HepG2 (cell line): ENCODE results near the gene ZMIZ1. TPM values are rescaled to one million over a fixed set of nuclear protein-coding genes. Genes with fewer than 3 reads are reported as not detected.

Experiments
- AGO2 ChIP-seq: fragments of 200-400 bp; formaldehyde crosslinking; optimal IDR thresholded peaks from 2 replicates; pipeline ENCODE3; 2017; ENCODE audit warnings: mild to moderate bottlenecking, low read depth, low read length, moderate library complexity
- CBX2 ChIP-seq, 2 experiments: fragments of 200-600 bp in 1 of 2; sonication (generic); formaldehyde crosslinking in 1 of 2; IDR thresholded peaks; 2 replicates each; pipeline versions ENCODE4 v1.7.0 to v1.8.1; 2018 to 2022; ENCODE audit warnings: low read depth in 2 of 2, low read length in 1 of 2, mild to moderate bottlenecking in 1 of 2, missing genetic modification reagents in 1 of 2
- EEA1 ChIP-seq: sonication (generic); formaldehyde crosslinking; IDR thresholded peaks from 2 replicates; pipeline ENCODE4 v1.5.1; 2020; ENCODE audit warnings: mild to moderate bottlenecking, missing genetic modification reagents, borderline replicate concordance
- HNRNPLL ChIP-seq: fragments of 200-400 bp; formaldehyde crosslinking; IDR thresholded peaks from 2 replicates; pipeline ENCODE4 v1.6.1; 2017; ENCODE audit warnings: mild to moderate bottlenecking, low read depth, low read length; ENCODE audit not compliant: poor library complexity, severe bottlenecking
- HOXA9 ChIP-seq: sonication (generic); formaldehyde crosslinking; IDR thresholded peaks from 2 replicates; pipeline ENCODE4 v1.8.1; 2022; ENCODE audit warnings: missing genetic modification reagents, mild to moderate bottlenecking, moderate library complexity, borderline replicate concordance
- PHF21A ChIP-seq: sonication (generic); formaldehyde crosslinking; IDR thresholded peaks from 2 replicates; pipeline ENCODE4 v1.5.0; 2020; ENCODE audit warnings: mild to moderate bottlenecking, missing genetic modification reagents
- RFXANK ChIP-seq: IDR thresholded peaks from 2 replicates; pipeline ENCODE4 v1.6.1; 2016
- STAG1 ChIP-seq: sonication (generic); formaldehyde crosslinking; IDR thresholded peaks from 2 replicates; pipeline ENCODE4 v1.4.0; 2020; ENCODE audit warnings: missing genetic modification reagents
- TBX2 ChIP-seq: sonication (generic); formaldehyde crosslinking; IDR thresholded peaks from 2 replicates; pipeline ENCODE4 v1.5.0; 2020; ENCODE audit warnings: missing genetic modification reagents, mild to moderate bottlenecking, borderline replicate concordance
- XRCC5 ChIP-seq: fragments of 200-400 bp; formaldehyde crosslinking; optimal IDR thresholded peaks from 2 replicates; pipeline ENCODE3; 2017; ENCODE audit warnings: mild to moderate bottlenecking, low read length
- ZBTB21 ChIP-seq: sonication (generic); formaldehyde crosslinking; IDR thresholded peaks from 2 replicates; pipeline ENCODE4 v1.4.0; 2020; ENCODE audit warnings: missing genetic modification reagents
- ZNF432 ChIP-seq: sonication (generic); formaldehyde crosslinking; IDR thresholded peaks from 2 replicates; pipeline ENCODE4 v1.5.0; 2020; ENCODE audit warnings: missing genetic modification reagents, mild to moderate bottlenecking, borderline replicate concordance
- ZNF562 ChIP-seq: sonication (generic); formaldehyde crosslinking; IDR thresholded peaks from 2 replicates; pipeline ENCODE4 v1.8.0; 2022; ENCODE audit warnings: missing genetic modification reagents, borderline replicate concordance
- ZNF569 ChIP-seq: sonication (generic); formaldehyde crosslinking; IDR thresholded peaks from 2 replicates; pipeline ENCODE4 v1.5.0; 2020; ENCODE audit warnings: mild to moderate bottlenecking, missing genetic modification reagents, moderate library complexity, borderline replicate concordance
- ZSCAN31 ChIP-seq: sonication (generic); formaldehyde crosslinking; IDR thresholded peaks from 2 replicates; pipeline ENCODE4 v1.5.0; 2020; ENCODE audit warnings: low read depth, mild to moderate bottlenecking, missing genetic modification reagents
- polyA plus RNA-seq, 8 experiments: library from polyadenylated mRNA; depleted of rRNA in 3 of 8; stranded (reverse) in 7 of 8; unstranded in 1 of 8; fragments of >200 nt; fragmentation: Illumina TruSeq in 4 of 8; extraction: Trizol in 4 of 8; gene quantifications; 2 replicates each; pipeline versions ENCODE4 v1.2.1 to v1.2.3, GENCODE V29; 2011 to 2016; ENCODE audit warnings: low read depth in 4 of 8, missing spikeins in 1 of 8, mixed read lengths in 1 of 8; ENCODE audit not compliant: insufficient read depth in 1 of 8
- total RNA-seq, 5 experiments: library from RNA; depleted of rRNA; stranded (reverse); fragments of >200 nt; fragmentation: Illumina TruSeq; extraction: Trizol; gene quantifications; 2 replicates each; pipeline ENCODE4 v1.2.3, GENCODE V29; 2016; ENCODE audit warnings: low read depth in 1 of 5
- TF ChIP-seq, protein P1 (sequence below): sonication (generic); formaldehyde crosslinking; IDR thresholded peaks from 2 replicates; pipeline ENCODE4 v1.4.0; 2020; ENCODE audit warnings: missing genetic modification reagents
- TF ChIP-seq, protein P2 (sequence below), 2 experiments: fragments of 450-650 bp in 1 of 2; sonication (generic) in 1 of 2; formaldehyde crosslinking in 1 of 2; IDR thresholded peaks; 2 replicates each; pipeline versions ENCODE4 v1.6.1 to v1.8.0; 2016 to 2022; ENCODE audit warnings: antibody characterized with exemption in 1 of 2, mild to moderate bottlenecking in 1 of 2, missing genetic modification reagents in 1 of 2
- TF ChIP-seq, protein P3 (sequence below): sonication (generic); formaldehyde crosslinking; IDR thresholded peaks from 2 replicates; pipeline ENCODE4 v1.4.0; 2020; ENCODE audit warnings: mild to moderate bottlenecking, missing genetic modification reagents

ZMIZ1 gene
- total and polyA plus RNA-seq, 2 of the 13 experiments (the other 11 are each of a cell fraction or from before 2014, with no cell fraction given) = 5.3 to 10.2 TPM

DNA sequence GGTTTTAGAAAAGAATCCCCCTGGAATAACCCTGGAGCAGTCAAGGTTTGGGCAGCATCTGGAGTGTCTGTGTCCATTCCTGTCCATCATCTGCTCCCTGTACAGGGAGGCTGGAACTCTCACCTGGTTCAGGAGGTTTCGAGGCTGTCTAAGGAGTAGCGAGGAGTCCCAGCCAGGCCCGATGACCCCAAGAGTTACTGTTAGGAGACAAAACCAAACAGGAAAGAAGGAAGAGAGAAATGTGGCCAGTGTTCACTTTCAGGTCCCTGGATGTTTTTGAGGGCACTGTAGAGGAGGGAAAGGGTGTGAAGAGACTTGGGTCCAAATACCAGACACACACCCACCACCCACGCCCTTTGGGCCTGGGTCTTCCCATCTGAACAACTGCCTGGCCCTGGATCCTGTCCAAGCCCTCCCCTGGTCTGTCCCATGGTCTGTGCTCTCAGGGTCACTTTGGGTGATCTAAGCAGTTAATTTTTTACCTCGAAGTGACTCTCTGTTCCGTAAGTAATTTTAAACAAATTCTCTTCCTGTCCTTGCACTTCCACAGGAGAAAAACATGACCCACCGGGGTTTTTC is 117.1 kb downstream of the ZMIZ1 start (continued):
- TF ChIP-seq, protein P1, sequence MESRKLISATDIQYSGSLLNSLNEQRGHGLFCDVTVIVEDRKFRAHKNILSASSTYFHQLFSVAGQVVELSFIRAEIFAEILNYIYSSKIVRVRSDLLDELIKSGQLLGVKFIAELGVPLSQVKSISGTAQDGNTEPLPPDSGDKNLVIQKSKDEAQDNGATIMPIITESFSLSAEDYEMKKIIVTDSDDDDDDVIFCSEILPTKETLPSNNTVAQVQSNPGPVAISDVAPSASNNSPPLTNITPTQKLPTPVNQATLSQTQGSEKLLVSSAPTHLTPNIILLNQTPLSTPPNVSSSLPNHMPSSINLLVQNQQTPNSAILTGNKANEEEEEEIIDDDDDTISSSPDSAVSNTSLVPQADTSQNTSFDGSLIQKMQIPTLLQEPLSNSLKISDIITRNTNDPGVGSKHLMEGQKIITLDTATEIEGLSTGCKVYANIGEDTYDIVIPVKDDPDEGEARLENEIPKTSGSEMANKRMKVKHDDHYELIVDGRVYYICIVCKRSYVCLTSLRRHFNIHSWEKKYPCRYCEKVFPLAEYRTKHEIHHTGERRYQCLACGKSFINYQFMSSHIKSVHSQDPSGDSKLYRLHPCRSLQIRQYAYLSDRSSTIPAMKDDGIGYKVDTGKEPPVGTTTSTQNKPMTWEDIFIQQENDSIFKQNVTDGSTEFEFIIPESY (CRISPR knock-in tag) = no peak
- TF ChIP-seq XRCC5 (no peak), ZNF432 (no peak), EEA1 (no peak), ZSCAN31 (CRISPR knock-in tag) (no peak), TBX2 (CRISPR knock-in tag) (peak; percentile 47; the same call in 1 of the 2 replicates), PHF21A (CRISPR knock-in tag) (no peak; the same call in none of the 2 replicates), STAG1 (CRISPR knock-in tag) (no peak), AGO2 (no peak), RFXANK (CRISPR knock-in tag) (no peak), ZBTB21 (CRISPR knock-in tag) (no peak), ZNF569 (CRISPR knock-in tag) (no peak), ZNF562 (no peak), CBX2 (IDR thresholded peaks at IDR 0.05; ENCODE audit: low read depth, low read length) (no peak), CBX2 (CRISPR knock-in tag; IDR thresholded peaks at IDR 0.05; ENCODE audit: low read depth) (no peak), HNRNPLL (no peak), HOXA9 (CRISPR knock-in tag) (no peak)
- TF ChIP-seq, protein P2, sequence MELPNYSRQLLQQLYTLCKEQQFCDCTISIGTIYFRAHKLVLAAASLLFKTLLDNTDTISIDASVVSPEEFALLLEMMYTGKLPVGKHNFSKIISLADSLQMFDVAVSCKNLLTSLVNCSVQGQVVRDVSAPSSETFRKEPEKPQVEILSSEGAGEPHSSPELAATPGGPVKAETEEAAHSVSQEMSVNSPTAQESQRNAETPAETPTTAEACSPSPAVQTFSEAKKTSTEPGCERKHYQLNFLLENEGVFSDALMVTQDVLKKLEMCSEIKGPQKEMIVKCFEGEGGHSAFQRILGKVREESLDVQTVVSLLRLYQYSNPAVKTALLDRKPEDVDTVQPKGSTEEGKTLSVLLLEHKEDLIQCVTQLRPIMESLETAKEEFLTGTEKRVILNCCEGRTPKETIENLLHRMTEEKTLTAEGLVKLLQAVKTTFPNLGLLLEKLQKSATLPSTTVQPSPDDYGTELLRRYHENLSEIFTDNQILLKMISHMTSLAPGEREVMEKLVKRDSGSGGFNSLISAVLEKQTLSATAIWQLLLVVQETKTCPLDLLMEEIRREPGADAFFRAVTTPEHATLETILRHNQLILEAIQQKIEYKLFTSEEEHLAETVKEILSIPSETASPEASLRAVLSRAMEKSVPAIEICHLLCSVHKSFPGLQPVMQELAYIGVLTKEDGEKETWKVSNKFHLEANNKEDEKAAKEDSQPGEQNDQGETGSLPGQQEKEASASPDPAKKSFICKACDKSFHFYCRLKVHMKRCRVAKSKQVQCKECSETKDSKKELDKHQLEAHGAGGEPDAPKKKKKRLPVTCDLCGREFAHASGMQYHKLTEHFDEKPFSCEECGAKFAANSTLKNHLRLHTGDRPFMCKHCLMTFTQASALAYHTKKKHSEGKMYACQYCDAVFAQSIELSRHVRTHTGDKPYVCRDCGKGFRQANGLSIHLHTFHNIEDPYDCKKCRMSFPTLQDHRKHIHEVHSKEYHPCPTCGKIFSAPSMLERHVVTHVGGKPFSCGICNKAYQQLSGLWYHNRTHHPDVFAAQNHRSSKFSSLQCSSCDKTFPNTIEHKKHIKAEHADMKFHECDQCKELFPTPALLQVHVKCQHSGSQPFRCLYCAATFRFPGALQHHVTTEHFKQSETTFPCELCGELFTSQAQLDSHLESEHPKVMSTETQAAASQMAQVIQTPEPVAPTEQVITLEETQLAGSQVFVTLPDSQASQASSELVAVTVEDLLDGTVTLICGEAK (IDR thresholded peaks at IDR 0.05) = no peak
- TF ChIP-seq, protein P2 (CRISPR knock-in tag; IDR thresholded peaks at IDR 0.05) = no peak
- TF ChIP-seq, protein P3, sequence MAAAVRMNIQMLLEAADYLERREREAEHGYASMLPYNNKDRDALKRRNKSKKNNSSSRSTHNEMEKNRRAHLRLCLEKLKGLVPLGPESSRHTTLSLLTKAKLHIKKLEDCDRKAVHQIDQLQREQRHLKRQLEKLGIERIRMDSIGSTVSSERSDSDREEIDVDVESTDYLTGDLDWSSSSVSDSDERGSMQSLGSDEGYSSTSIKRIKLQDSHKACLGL (CRISPR knock-in tag) = no peak
